Activated naive CD4-positive, alpha-beta T cell treated with anti-CD3 and anti-CD28 coated beads, Interleukin-2, amount 10 ng/mL, durations not matched to agents 7 days and 5 days (primary cell): ENCODE measurements around the gene WDFY4.

Experiments
- CTCF ChIA-PET: fragments of 350-600 bp; sonication (Branson Sonifier 250); formaldehyde crosslinking; loops from one replicate; lab custom pipeline; 2021; ENCODE audit warnings: antibody characterized with exemption; lab: Charles Lee
- DNase-seq: peaks from one replicate; pipeline ENCODE4 v3.0.0-alpha.2; 2020
- H3K27ac Mint-ChIP-seq: one replicate; pipeline ENCODE4 v1.8.0; 2021; ENCODE audit warnings: mild to moderate bottlenecking, moderate library complexity, mixed read lengths
- H3K27me3 Mint-ChIP-seq: one replicate; pipeline ENCODE4 v1.8.0; 2021; ENCODE audit warnings: mild to moderate bottlenecking, mixed read lengths
- H3K36me3 Mint-ChIP-seq: one replicate; pipeline ENCODE4 v1.8.0; 2021; ENCODE audit warnings: mixed read lengths
- H3K4me1 Mint-ChIP-seq: one replicate; pipeline ENCODE4 v1.8.0; 2021; ENCODE audit warnings: mixed read lengths
- H3K4me3 Mint-ChIP-seq: one replicate; pipeline ENCODE4 v1.8.0; 2021; ENCODE audit warnings: mild to moderate bottlenecking, moderate library complexity, mixed read lengths
- H3K9me3 Mint-ChIP-seq: one replicate; pipeline ENCODE4 v1.8.0; 2021; ENCODE audit warnings: mixed read lengths

Gene WDFY4

DNA sequence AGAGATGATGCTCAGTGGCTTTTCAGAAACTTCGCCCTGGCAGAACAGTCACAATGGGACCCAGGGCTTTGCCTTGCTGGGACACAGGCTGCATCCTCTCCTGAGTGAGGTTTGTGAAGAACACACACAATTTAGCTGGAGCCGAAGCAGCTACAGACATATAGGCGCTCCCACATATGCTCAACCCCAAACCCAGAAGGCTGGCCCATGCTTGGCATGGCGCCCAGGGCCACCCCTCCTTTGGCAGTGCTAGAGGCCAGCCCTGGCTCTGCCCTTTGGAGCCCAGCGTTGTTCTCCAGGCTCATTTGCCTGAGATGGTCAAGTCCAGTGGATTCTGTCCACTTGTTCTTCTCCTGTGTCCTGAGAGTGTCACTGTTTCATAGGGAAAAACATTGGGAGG, 94.4 kb downstream of the WDFY4 start:
- Mint-ChIP-seq H3K36me3 (no peaks in the 10 kb centered on the region), H3K27ac (no peak overlapping the region), H3K9me3 (no peaks in the 10 kb centered on the region), H3K4me1 (no peaks in the 10 kb centered on the region), H3K4me3 (no peak overlapping the region), H3K27me3 (peaks cover 7% of the 10 kb centered on the region)
- CTCF ChIA-PET: no interaction called here
- no peak for DNase-seq

- Mint-ChIP-seq H3K27me3 (peaks cover 7% of the 10 kb centered on the region), H3K4me3 (no peak overlapping the region), H3K36me3 (no peaks in the 10 kb centered on the region), H3K27ac (no peak overlapping the region), H3K9me3 (no peaks in the 10 kb centered on the region), H3K4me1 (no peaks in the 10 kb centered on the region)
- CTCF ChIA-PET: no interaction called here
- no peak for DNase-seq
Measured at GRCh38 chr10:48779546-48780152, 95.0 kb downstream of the WDFY4 start.

GRCh38 chr10:48780341-48780740, 95.7 kb downstream of the WDFY4 start:
- Mint-ChIP-seq H3K27ac (no peak overlapping the region), H3K27me3 (peaks cover 7% of the 10 kb centered on the region)

GRCh38 chr10:48782386-48782785, 97.7 kb downstream of the WDFY4 start:
- Mint-ChIP-seq H3K36me3 (no peaks in the 10 kb centered on the region), H3K9me3 (no peaks in the 10 kb centered on the region), H3K4me1 (no peaks in the 10 kb centered on the region), H3K4me3 (no peak overlapping the region), H3K27ac (no peak overlapping the region), H3K27me3 (peaks cover 7% of the 10 kb centered on the region)
- CTCF ChIA-PET: no interaction called here
- DNase-seq: no peak

More at GRCh38 chr10:48780341-48780740, 95.7 kb downstream of the WDFY4 start:
- CTCF ChIA-PET: no interaction called here
- no peak for DNase-seq
- no peak overlapping the region for H3K4me3 Mint-ChIP-seq
- no peaks in the 10 kb centered on the region for H3K9me3 Mint-ChIP-seq
- H3K36me3 Mint-ChIP-seq: no peaks in the 10 kb centered on the region
- no peaks in the 10 kb centered on the region for H3K4me1 Mint-ChIP-seq

GRCh38 chr10:48784031-48784430, 99.4 kb downstream of the WDFY4 start:
- Mint-ChIP-seq H3K4me3 (no peak overlapping the region), H3K4me1 (no peaks in the 10 kb centered on the region), H3K9me3 (no peaks in the 10 kb centered on the region), H3K27me3 (peaks cover 16% of the 10 kb centered on the region), H3K36me3 (no peaks in the 10 kb centered on the region), H3K27ac (no peak overlapping the region)
- CTCF ChIA-PET: no interaction called here
- DNase-seq: no peak

DNA sequence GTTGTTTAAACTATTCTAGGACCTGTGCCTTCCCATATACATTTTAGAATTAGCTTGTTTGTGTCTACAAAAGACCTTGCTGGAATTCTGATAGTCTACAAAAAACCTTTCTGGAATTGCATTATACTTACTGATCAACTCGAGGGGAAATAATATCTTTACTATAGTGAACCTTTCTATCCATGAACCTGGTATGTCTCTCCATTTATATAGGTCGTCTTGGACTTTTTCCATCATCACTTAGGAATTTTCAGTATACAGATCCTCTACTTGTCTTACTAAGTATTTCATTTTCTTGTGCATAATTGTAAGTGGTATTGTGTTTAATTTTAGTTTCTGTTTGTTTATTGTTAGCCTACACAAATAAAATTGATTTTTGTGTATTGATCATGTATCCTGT, 101.1 kb downstream of the WDFY4 start:
- Mint-ChIP-seq H3K4me1 (peaks cover 6% of the 10 kb centered on the region), H3K27ac (no peak overlapping the region), H3K4me3 (no peak overlapping the region), H3K36me3 (no peaks in the 10 kb centered on the region), H3K27me3 (peaks cover 29% of the 10 kb centered on the region), H3K9me3 (no peaks in the 10 kb centered on the region)
- CTCF ChIA-PET: no interaction called here
- DNase-seq: no peak

DNA sequence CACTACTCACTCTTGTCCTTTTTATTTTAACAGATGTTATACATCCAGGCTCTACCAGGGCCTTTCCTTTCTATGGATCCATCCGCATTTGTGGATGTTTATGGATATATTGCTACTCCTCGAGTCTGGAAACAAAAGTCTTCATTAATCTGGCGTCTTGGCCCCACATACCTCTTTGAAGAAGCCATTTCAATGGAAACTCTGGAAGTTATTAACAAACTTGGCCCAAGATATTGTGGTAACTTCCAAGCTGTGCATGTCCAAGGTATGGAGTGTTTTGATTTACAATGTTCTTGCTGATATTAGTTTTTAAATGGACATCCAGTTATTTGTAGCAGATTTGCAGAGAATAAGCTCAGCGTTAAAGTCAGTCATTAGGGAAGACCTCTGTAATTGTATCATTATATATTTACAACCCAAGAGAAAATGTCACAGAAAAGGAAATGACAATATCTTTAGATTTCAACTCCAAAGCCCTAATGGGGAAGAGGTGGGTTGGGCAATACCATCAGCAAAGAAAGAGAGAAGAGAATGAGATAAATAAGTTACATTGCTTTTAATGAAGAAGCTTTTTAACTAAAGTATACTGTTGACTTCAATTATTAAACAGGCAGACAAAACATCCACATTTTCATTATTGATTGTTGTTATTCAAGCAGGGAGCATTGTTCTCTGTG, 102.1 kb downstream of the WDFY4 start:
- Mint-ChIP-seq H3K4me3 (no peak overlapping the region), H3K27me3 (peaks cover 29% of the 10 kb centered on the region), H3K36me3 (no peaks in the 10 kb centered on the region), H3K9me3 (no peaks in the 10 kb centered on the region), H3K27ac (no peak overlapping the region), H3K4me1 (peaks cover 14% of the 10 kb centered on the region)
- DNase-seq: no peak
- CTCF ChIA-PET: no interaction called here

- Mint-ChIP-seq H3K4me3 (no peak overlapping the region), H3K9me3 (no peaks in the 10 kb centered on the region), H3K36me3 (no peaks in the 10 kb centered on the region), H3K4me1 (peaks cover 21% of the 10 kb centered on the region), H3K27ac (no peak overlapping the region), H3K27me3 (peaks cover 21% of the 10 kb centered on the region)
- DNase-seq: no peak
- CTCF ChIA-PET: no interaction called here
Measured at GRCh38 chr10:48788554-48788953, 103.9 kb downstream of the WDFY4 start.

- peaks cover 21% of the 10 kb centered on the region for H3K4me1 Mint-ChIP-seq
- H3K36me3 Mint-ChIP-seq: no peaks in the 10 kb centered on the region
- CTCF ChIA-PET: no interaction called here
- no peaks in the 10 kb centered on the region for H3K9me3 Mint-ChIP-seq
- no peak overlapping the region for H3K4me3 Mint-ChIP-seq
- DNase-seq: no peak
- H3K27me3 Mint-ChIP-seq: peaks cover 21% of the 10 kb centered on the region
- no peak overlapping the region for H3K27ac Mint-ChIP-seq
Measured at GRCh38 chr10:48789486-48790456, 105.1 kb downstream of the WDFY4 start.

- H3K27ac Mint-ChIP-seq: no peak overlapping the region
Measured at GRCh38 chr10:48790457-48791044, 105.9 kb downstream of the WDFY4 start.

GRCh38 chr10:48791267-48791928, 106.7 kb downstream of the WDFY4 start:
- no peak for DNase-seq
- Mint-ChIP-seq H3K27ac (no peak overlapping the region), H3K4me3 (no peak overlapping the region), H3K4me1 (peaks cover 21% of the 10 kb centered on the region), H3K27me3 (peaks cover 21% of the 10 kb centered on the region), H3K9me3 (no peaks in the 10 kb centered on the region), H3K36me3 (no peaks in the 10 kb centered on the region)
- CTCF ChIA-PET: no interaction called here

More at GRCh38 chr10:48790457-48791044, 105.9 kb downstream of the WDFY4 start:
- H3K9me3 Mint-ChIP-seq: no peaks in the 10 kb centered on the region
- H3K4me3 Mint-ChIP-seq: no peak overlapping the region
- no peak for DNase-seq
- peaks cover 21% of the 10 kb centered on the region for H3K27me3 Mint-ChIP-seq
- peaks cover 21% of the 10 kb centered on the region for H3K4me1 Mint-ChIP-seq
- CTCF ChIA-PET: no interaction called here
- H3K36me3 Mint-ChIP-seq: no peaks in the 10 kb centered on the region

GRCh38 chr10:48792121-48792520, 107.4 kb downstream of the WDFY4 start:
- CTCF ChIA-PET: no interaction called here

DNA sequence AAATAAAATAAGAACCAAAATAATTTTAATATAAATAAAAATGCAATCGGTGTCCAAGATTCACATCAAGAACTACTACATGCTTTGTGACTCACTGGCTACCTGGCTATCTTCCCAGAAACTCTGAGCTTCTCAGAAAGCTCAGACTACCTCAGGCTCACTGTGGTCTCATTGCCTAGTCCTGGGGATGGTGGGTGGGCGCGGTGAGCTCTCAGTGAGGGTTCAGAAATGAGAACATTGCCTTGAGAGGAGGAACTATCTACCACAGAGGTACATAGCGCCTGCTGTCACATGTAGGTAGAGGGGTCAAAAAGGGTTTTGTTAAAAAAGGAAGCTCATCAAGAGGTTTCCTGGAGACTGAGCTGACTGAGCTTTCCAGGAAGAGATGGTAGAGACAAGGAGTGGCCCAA, 108.0 kb downstream of the WDFY4 start:
- H3K4me3 Mint-ChIP-seq: no peak overlapping the region
- H3K4me1 Mint-ChIP-seq: peaks cover 21% of the 10 kb centered on the region
- no peak overlapping the region for H3K27ac Mint-ChIP-seq
- peaks cover 18% of the 10 kb centered on the region for H3K27me3 Mint-ChIP-seq
- no peaks in the 10 kb centered on the region for H3K9me3 Mint-ChIP-seq
- peak; percentile 51 for DNase-seq
- CTCF ChIA-PET: no interaction called here
- H3K36me3 Mint-ChIP-seq: no peaks in the 10 kb centered on the region

More at GRCh38 chr10:48792121-48792520, 107.4 kb downstream of the WDFY4 start:
- Mint-ChIP-seq H3K9me3 (no peaks in the 10 kb centered on the region), H3K4me3 (no peak overlapping the region), H3K36me3 (no peaks in the 10 kb centered on the region), H3K4me1 (peaks cover 21% of the 10 kb centered on the region), H3K27me3 (peaks cover 21% of the 10 kb centered on the region), H3K27ac (no peak overlapping the region)
- no peak for DNase-seq

DNA sequence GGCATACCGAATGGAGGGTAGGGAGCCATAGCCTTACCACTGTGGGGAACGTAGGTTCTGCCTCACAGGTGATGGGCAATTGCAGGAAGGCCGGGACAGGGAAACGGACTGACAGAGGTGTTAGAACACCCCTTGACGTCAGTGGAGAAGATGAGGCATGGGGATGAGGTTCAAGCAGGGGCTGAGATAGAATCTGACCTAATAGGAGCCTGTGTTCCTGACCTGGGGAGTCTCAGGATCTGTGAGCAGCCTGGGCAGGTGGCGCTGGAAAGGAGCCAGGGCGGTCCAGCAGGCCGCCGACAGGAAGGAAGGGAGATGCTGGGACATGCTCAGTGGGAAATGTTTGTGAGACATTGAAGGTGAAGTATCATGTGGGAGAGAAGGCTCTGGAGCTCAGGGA, 109.4 kb downstream of the WDFY4 start:
- peaks cover 12% of the 10 kb centered on the region for H3K27me3 Mint-ChIP-seq
- no peaks in the 10 kb centered on the region for H3K9me3 Mint-ChIP-seq
- no peaks in the 10 kb centered on the region for H3K36me3 Mint-ChIP-seq
- no peak overlapping the region for H3K27ac Mint-ChIP-seq
- CTCF ChIA-PET: interaction anchor here (0.6 kb wide), 1 partner anchor 137 kb away, joined by 3 read pairs; no protein-coding TSS in a partner anchor
- H3K4me3 Mint-ChIP-seq: no peak overlapping the region
- H3K4me1 Mint-ChIP-seq: peaks cover 23% of the 10 kb centered on the region
- no peak for DNase-seq
